GM23248 (cell line): Measurements from ENCODE around the gene SGMS1. TPM values are rescaled to one million over a fixed set of nuclear protein-coding genes. Genes with fewer than 3 reads are reported as not detected.

Experiments
- DNase-seq: peaks from one replicate; pipeline ENCODE4 v3.0.0-alpha.2; 2015
- H2AFZ ChIP-seq: fragments of 200-600 bp; sonication (generic); 2 replicates; pipeline ENCODE4 v1.6.1; 2016; ENCODE audit warnings: antibody characterized with exemption
- H3F3A ChIP-seq: fragments of 200-600 bp; sonication (generic); 2 replicates; pipeline ENCODE4 v1.6.1; 2016; ENCODE audit warnings: mild to moderate bottlenecking, antibody characterized with exemption, mixed run types; ENCODE audit not compliant: insufficient read depth
- H3K27ac ChIP-seq: fragments of 200-600 bp; sonication (generic); 2 replicates; pipeline ENCODE4 v1.5.1; 2016; ENCODE audit warnings: mild to moderate bottlenecking
- H3K27me3 ChIP-seq: fragments of 200-600 bp; sonication (generic); replicated peaks from 2 replicates; pipeline ENCODE4 v1.6.1; 2016; ENCODE audit warnings: mild to moderate bottlenecking; ENCODE audit not compliant: insufficient read depth
- H3K36me3 ChIP-seq: fragments of 200-600 bp; sonication (generic); 2 replicates; pipeline ENCODE4 v1.6.1; 2016; ENCODE audit warnings: low read depth, mild to moderate bottlenecking
- H3K4me1 ChIP-seq: fragments of 200-600 bp; sonication (generic); 2 replicates; pipeline ENCODE4 v1.6.1; 2016; ENCODE audit warnings: mild to moderate bottlenecking; ENCODE audit not compliant: insufficient read depth
- H3K4me2 ChIP-seq: fragments of 200-600 bp; sonication (generic); one replicate; pipeline ENCODE4 v1.6.1; 2016; ENCODE audit warnings: mild to moderate bottlenecking; ENCODE audit not compliant: unreplicated experiment
- H3K4me3 ChIP-seq: fragments of 200-600 bp; sonication (generic); 2 replicates; pipeline ENCODE4 v1.5.1; 2016; ENCODE audit warnings: mild to moderate bottlenecking
- H3K79me2 ChIP-seq: fragments of 200-600 bp; sonication (generic); 2 replicates; pipeline ENCODE4 v1.6.1; 2016; ENCODE audit warnings: mild to moderate bottlenecking; ENCODE audit not compliant: insufficient read depth
- H3K9ac ChIP-seq: fragments of 200-600 bp; sonication (generic); 2 replicates; pipeline ENCODE4 v1.6.1; 2016; ENCODE audit warnings: mild to moderate bottlenecking
- H3K9me2 ChIP-seq: fragments of 200-600 bp; sonication (generic); 2 replicates; pipeline ENCODE4 v1.6.1; 2016; ENCODE audit warnings: mixed run types, mild to moderate bottlenecking, moderate library complexity; ENCODE audit not compliant: insufficient read depth
- H3K9me3 ChIP-seq: fragments of 200-600 bp; sonication (generic); one replicate; pipeline ENCODE4 v1.6.1; 2017; ENCODE audit warnings: low read depth
- H4K20me1 ChIP-seq: fragments of 200-600 bp; sonication (generic); 2 replicates; pipeline ENCODE4 v1.6.0; 2016; ENCODE audit not compliant: insufficient read depth
- EZH2 ChIP-seq: fragments of 200-600 bp; sonication (generic); IDR thresholded peaks from 2 replicates; pipeline ENCODE4 v1.6.1; 2018; ENCODE audit warnings: antibody characterized with exemption, mild to moderate bottlenecking; ENCODE audit not compliant: insufficient read depth, poor library complexity, severe bottlenecking
- EZH2phosphoT487 ChIP-seq: fragments of 200-600 bp; sonication (generic); IDR thresholded peaks from 2 replicates; pipeline ENCODE4 v1.6.1; 2018; ENCODE audit warnings: antibody characterized with exemption, moderate library complexity, mild to moderate bottlenecking, low read depth; ENCODE audit not compliant: insufficient read depth
- WGBS, 2 experiments: methylation state at CpG; one replicate each; pipeline ENCODE4 v1.1.6; 2015 to 2017; ENCODE audit warnings: low lambda C conversion rate in 2 of 2, low coverage in 1 of 2; ENCODE audit errors: missing lambda C conversion rate in 2 of 2; 5-methylcytosine and 5-hydroxymethylcytosine counted together
- in situ Hi-C: fragments of 300-500 bp; cut with MboI; formaldehyde crosslinking; loops from 2 replicates; pipeline ENCODE4 v1.15.0; 2020
- polyA plus RNA-seq: library from polyadenylated mRNA; unstranded; fragments of >200 nt; fragmentation: Nextera tagmentation; extraction: Ambion mirVana; gene quantifications from 2 replicates; pipeline ENCODE4 v1.2.1, GENCODE V29; 2016
- total RNA-seq: library from RNA; depleted of rRNA; stranded (reverse); fragments of >200 nt; shearing (Covaris generic); gene quantifications from 2 replicates; pipeline ENCODE4 v1.2.3, GENCODE V29; 2014

SGMS1 gene
- total and polyA plus RNA-seq, 2 experiments from 2014 or later: 22.7 to 53.6 TPM

- Histone ChIP-seq H3K4me1 (peaks cover 26% of the 10 kb centered on the region), H3K9me3 (no peaks in the 10 kb centered on the region), H3K4me3 (no peak overlapping the region), H3K9ac (no peak overlapping the region), H3F3A (peaks cover 6% of the 10 kb centered on the region; the same call in 1 of the 2 replicates), H4K20me1 (no peaks in the 10 kb centered on the region), H3K4me2 (no peak overlapping the region), H3K27ac (no peak overlapping the region), H3K79me2 (no peaks in the 10 kb centered on the region), H2AFZ (no peak overlapping the region), H3K27me3 (no peaks in the 10 kb centered on the region), H3K9me2 (no peaks in the 10 kb centered on the region), H3K36me3 (no peaks in the 10 kb centered on the region)
- in situ Hi-C loops: no loop called here
- TF ChIP-seq EZH2phosphoT487 (no peak), EZH2 (no peak)
- no peak for DNase-seq
- 65 to 67% methylated on average over 3 of the region's 3 CpGs for WGBS, 2 experiments
Observed at GRCh38 chr10:50471583-50471975, 152.2 kb downstream of the SGMS1 start.

GRCh38 chr10:50470798-50471582 lies 152.8 kb downstream of the SGMS1 start:
- in situ Hi-C loops: no loop called here
- 91 to 94% methylated on average over 6 of the region's 6 CpGs for whole genome bisulfite sequencing, 2 experiments
- H3K36me3 ChIP-seq: no peaks in the 10 kb centered on the region
- H3K4me1 ChIP-seq: peaks cover 26% of the 10 kb centered on the region
- no peaks in the 10 kb centered on the region for H3K79me2 ChIP-seq
- no peaks in the 10 kb centered on the region for H3K9me2 ChIP-seq
- H3K4me2 ChIP-seq: no peak overlapping the region
- H3F3A ChIP-seq: peaks cover 6% of the 10 kb centered on the region; the same call in 1 of the 2 replicates
- H4K20me1 ChIP-seq: no peaks in the 10 kb centered on the region
- peak; percentile 20 for DNase-seq
- H3K9ac ChIP-seq: no peak overlapping the region
- no peak for TF ChIP-seq EZH2phosphoT487
- no peak for TF ChIP-seq EZH2
- H3K27ac ChIP-seq: no peak overlapping the region
- H2AFZ ChIP-seq: no peak overlapping the region
- H3K9me3 ChIP-seq: no peaks in the 10 kb centered on the region
- H3K4me3 ChIP-seq: no peak overlapping the region
- no peaks in the 10 kb centered on the region for H3K27me3 ChIP-seq

- Histone ChIP-seq H3K4me1 (peaks cover 26% of the 10 kb centered on the region), H3K36me3 (no peaks in the 10 kb centered on the region), H2AFZ (no peak overlapping the region), H3K79me2 (no peaks in the 10 kb centered on the region), H4K20me1 (no peaks in the 10 kb centered on the region), H3K4me3 (no peak overlapping the region), H3K4me2 (no peak overlapping the region), H3K27me3 (no peaks in the 10 kb centered on the region), H3F3A (peaks cover 6% of the 10 kb centered on the region; the same call in 1 of the 2 replicates), H3K9me2 (no peaks in the 10 kb centered on the region), H3K9me3 (no peaks in the 10 kb centered on the region), H3K27ac (no peak overlapping the region), H3K9ac (no peak overlapping the region)
- DNase-seq: peak; percentile 8
- in situ Hi-C loops: no loop called here
- no peak for TF ChIP-seq EZH2phosphoT487
- TF ChIP-seq EZH2: no peak
Observed at GRCh38 chr10:50470345-50470744, 153.4 kb downstream of the SGMS1 start.

- Histone ChIP-seq H3K27me3 (no peaks in the 10 kb centered on the region), H3K36me3 (no peaks in the 10 kb centered on the region), H3K79me2 (no peaks in the 10 kb centered on the region), H3K4me1 (peaks cover 26% of the 10 kb centered on the region), H3K4me3 (no peak overlapping the region), H4K20me1 (no peaks in the 10 kb centered on the region), H3K27ac (no peak overlapping the region), H3K9ac (no peak overlapping the region), H3K9me2 (no peaks in the 10 kb centered on the region), H3F3A (peaks cover 6% of the 10 kb centered on the region; the same call in 1 of the 2 replicates), H3K4me2 (peak overlapping the region; percentile 64), H3K9me3 (no peaks in the 10 kb centered on the region), H2AFZ (no peak overlapping the region)
- 20 to 40% methylated on average over 3 of the region's 3 CpGs for WGBS, 2 experiments
- in situ Hi-C loops: no loop called here
- no peak for TF ChIP-seq EZH2
- no peak for TF ChIP-seq EZH2phosphoT487
- peak; percentile 50 for DNase-seq
Observed at GRCh38 chr10:50469778-50470193, 154.0 kb downstream of the SGMS1 start.

- H3K27ac ChIP-seq: peak overlapping the region; percentile 10
- 73 to 77% methylated on average over 1 of the region's 1 CpG for WGBS, 2 experiments
- DNase-seq: peak; percentile 65
- no peak overlapping the region for H3K9ac ChIP-seq
- no peaks in the 10 kb centered on the region for H4K20me1 ChIP-seq
- no peaks in the 10 kb centered on the region for H3K79me2 ChIP-seq
- no peaks in the 10 kb centered on the region for H3K9me3 ChIP-seq
- in situ Hi-C loops: no loop called here
- peaks cover 6% of the 10 kb centered on the region; the same call in 1 of the 2 replicates for H3F3A ChIP-seq
- no peaks in the 10 kb centered on the region for H3K36me3 ChIP-seq
- H2AFZ ChIP-seq: no peak overlapping the region
- no peaks in the 10 kb centered on the region for H3K9me2 ChIP-seq
- H3K27me3 ChIP-seq: no peaks in the 10 kb centered on the region
- H3K4me1 ChIP-seq: peaks cover 26% of the 10 kb centered on the region
- TF ChIP-seq EZH2phosphoT487 (no peak), EZH2 (no peak)
- peak overlapping the region; percentile 64 for H3K4me2 ChIP-seq
- H3K4me3 ChIP-seq: no peak overlapping the region
Observed at GRCh38 chr10:50469288-50469687, 154.5 kb downstream of the SGMS1 start.
